ENCODE measurements around the gene SLC22A1. TPM values are rescaled to one million over a fixed set of nuclear protein-coding genes. Genes with fewer than 3 reads are reported as not detected.
"Not testable (repeated sequence)": the region's sequence is repeated elsewhere in the genome, so short reads cannot be mapped to it uniquely, and the experiment has no call there.

SLC22A1 gene
- total RNA-seq, 1 donor from 2014 or later, result 1.2 TPM

- Histone ChIP-seq H3K27ac (no peak overlapping the region), H3K27me3 (no peaks in the 10 kb centered on the region), H3K4me3 (no peak overlapping the region), H3K4me1 (no peaks in the 10 kb centered on the region), H3K36me3 (no peaks in the 10 kb centered on the region), H3K9me3 (no peaks in the 10 kb centered on the region)
- intact Hi-C loops (cut with DNase I), result no loop called here
- DNase-seq (ENCODE audit: extremely low spot score in 2 of 2), result no peak
- TF ChIP-seq, protein P1, sequence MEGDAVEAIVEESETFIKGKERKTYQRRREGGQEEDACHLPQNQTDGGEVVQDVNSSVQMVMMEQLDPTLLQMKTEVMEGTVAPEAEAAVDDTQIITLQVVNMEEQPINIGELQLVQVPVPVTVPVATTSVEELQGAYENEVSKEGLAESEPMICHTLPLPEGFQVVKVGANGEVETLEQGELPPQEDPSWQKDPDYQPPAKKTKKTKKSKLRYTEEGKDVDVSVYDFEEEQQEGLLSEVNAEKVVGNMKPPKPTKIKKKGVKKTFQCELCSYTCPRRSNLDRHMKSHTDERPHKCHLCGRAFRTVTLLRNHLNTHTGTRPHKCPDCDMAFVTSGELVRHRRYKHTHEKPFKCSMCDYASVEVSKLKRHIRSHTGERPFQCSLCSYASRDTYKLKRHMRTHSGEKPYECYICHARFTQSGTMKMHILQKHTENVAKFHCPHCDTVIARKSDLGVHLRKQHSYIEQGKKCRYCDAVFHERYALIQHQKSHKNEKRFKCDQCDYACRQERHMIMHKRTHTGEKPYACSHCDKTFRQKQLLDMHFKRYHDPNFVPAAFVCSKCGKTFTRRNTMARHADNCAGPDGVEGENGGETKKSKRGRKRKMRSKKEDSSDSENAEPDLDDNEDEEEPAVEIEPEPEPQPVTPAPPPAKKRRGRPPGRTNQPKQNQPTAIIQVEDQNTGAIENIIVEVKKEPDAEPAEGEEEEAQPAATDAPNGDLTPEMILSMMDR (IDR thresholded peaks at IDR 0.05), result no peak
- TF ChIP-seq POLR2A (IDR thresholded peaks at IDR 0.05) (no peak), POLR2AphosphoS5 (IDR thresholded peaks at IDR 0.05; ENCODE audit: insufficient read depth in 1 of 2, low read depth in 1 of 2) (no peak)
Measured at GRCh38 chr6:160111806-160112205, 9.8 kb upstream of the SLC22A1 start.

DNA sequence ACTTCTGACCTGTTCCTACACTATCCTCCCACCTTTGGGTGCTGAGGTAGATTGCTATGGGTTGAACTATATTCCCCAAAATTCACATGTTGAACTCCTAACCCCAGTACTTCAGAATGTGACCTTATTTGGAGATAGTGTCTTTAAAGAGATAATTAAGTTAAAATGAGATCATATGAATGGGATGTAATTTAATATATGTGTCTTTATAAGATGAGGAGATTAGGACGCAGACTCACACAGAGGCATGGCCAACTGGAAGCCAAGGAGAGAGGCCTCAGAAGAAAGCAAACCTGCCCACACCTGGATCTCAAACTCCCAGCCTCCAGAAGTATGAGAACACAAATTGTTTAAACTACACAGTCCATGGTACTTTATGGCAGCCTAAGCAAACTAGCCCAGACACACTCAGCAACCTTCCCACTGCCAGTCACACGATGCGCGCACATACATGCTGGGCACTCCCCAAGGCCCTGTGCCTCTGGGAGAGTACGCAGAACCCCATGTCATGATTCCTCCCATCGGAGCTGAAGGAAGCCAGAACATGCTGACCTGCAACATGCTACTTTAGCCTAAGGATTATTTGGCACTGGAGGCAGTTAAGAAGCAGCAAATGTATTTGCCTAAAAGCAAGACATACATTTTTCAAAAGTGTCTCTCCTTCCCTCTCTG is 8.9 kb upstream of the SLC22A1 start:
- H3K36me3 ChIP-seq, result no peaks in the 10 kb centered on the region
- intact Hi-C loops (cut with DNase I), result no loop called here
- no peak for DNase-seq (ENCODE audit: extremely low spot score in 2 of 2)
- H3K9me3 ChIP-seq, result no peaks in the 10 kb centered on the region
- no peaks in the 10 kb centered on the region for H3K4me1 ChIP-seq
- TF ChIP-seq POLR2AphosphoS5 (IDR thresholded peaks at IDR 0.05; ENCODE audit: insufficient read depth in 1 of 2, low read depth in 1 of 2) (no peak), POLR2A (IDR thresholded peaks at IDR 0.05) (no peak)
- TF ChIP-seq, protein P1 (IDR thresholded peaks at IDR 0.05), result no peak
- no peak overlapping the region for H3K27ac ChIP-seq
- H3K4me3 ChIP-seq, result no peak overlapping the region
- no peaks in the 10 kb centered on the region for H3K27me3 ChIP-seq

- H3K4me3 ChIP-seq; H3K4me1 ChIP-seq; intact Hi-C loops (cut with DNase I); H3K27ac ChIP-seq; H3K27me3 ChIP-seq; H3K36me3 ChIP-seq; DNase-seq (ENCODE audit: extremely low spot score in 2 of 2); H3K9me3 ChIP-seq: not testable (repeated sequence)
Measured at GRCh38 chr6:160114536-160114935, 7.1 kb upstream of the SLC22A1 start.

- H3K4me1 ChIP-seq, result no peaks in the 10 kb centered on the region
- no peak overlapping the region for H3K27ac ChIP-seq
- H3K36me3 ChIP-seq, result no peaks in the 10 kb centered on the region
- DNase-seq (ENCODE audit: extremely low spot score in 2 of 2), result no peak
- no peak overlapping the region for H3K4me3 ChIP-seq
- no peaks in the 10 kb centered on the region for H3K9me3 ChIP-seq
- H3K27me3 ChIP-seq, result no peaks in the 10 kb centered on the region
- TF ChIP-seq POLR2AphosphoS5 (IDR thresholded peaks at IDR 0.05; ENCODE audit: insufficient read depth in 1 of 2, low read depth in 1 of 2) (no peak), POLR2A (IDR thresholded peaks at IDR 0.05) (no peak)
- TF ChIP-seq, protein P1 (IDR thresholded peaks at IDR 0.05), result no peak
- intact Hi-C loops (cut with DNase I), result no loop called here
Measured at GRCh38 chr6:160115421-160115820, 6.2 kb upstream of the SLC22A1 start.

- no peak overlapping the region for H3K27ac ChIP-seq
- H3K27me3 ChIP-seq, result no peaks in the 10 kb centered on the region
- no peaks in the 10 kb centered on the region for H3K36me3 ChIP-seq
- H3K4me1 ChIP-seq, result no peaks in the 10 kb centered on the region
- no peak for DNase-seq (ENCODE audit: extremely low spot score in 2 of 2)
- TF ChIP-seq, protein P1 (IDR thresholded peaks at IDR 0.05), result no peak
- TF ChIP-seq POLR2AphosphoS5 (IDR thresholded peaks at IDR 0.05; ENCODE audit: insufficient read depth in 1 of 2, low read depth in 1 of 2) (no peak), POLR2A (IDR thresholded peaks at IDR 0.05) (no peak)
- H3K9me3 ChIP-seq, result no peaks in the 10 kb centered on the region
- intact Hi-C loops (cut with DNase I), result no loop called here
- no peak overlapping the region for H3K4me3 ChIP-seq
Measured at GRCh38 chr6:160116411-160116810, 5.2 kb upstream of the SLC22A1 start.

All from vagina (tissue), 2 donors.